ENCODE results near the gene TNFSF9. TPM values are rescaled to one million over a fixed set of nuclear protein-coding genes. Genes with fewer than 3 reads are reported as not detected.

Gene TNFSF9
- total RNA-seq, 4 donors from 2014 or later: 1.5 to 3.7 TPM; not detected in 2

DNA sequence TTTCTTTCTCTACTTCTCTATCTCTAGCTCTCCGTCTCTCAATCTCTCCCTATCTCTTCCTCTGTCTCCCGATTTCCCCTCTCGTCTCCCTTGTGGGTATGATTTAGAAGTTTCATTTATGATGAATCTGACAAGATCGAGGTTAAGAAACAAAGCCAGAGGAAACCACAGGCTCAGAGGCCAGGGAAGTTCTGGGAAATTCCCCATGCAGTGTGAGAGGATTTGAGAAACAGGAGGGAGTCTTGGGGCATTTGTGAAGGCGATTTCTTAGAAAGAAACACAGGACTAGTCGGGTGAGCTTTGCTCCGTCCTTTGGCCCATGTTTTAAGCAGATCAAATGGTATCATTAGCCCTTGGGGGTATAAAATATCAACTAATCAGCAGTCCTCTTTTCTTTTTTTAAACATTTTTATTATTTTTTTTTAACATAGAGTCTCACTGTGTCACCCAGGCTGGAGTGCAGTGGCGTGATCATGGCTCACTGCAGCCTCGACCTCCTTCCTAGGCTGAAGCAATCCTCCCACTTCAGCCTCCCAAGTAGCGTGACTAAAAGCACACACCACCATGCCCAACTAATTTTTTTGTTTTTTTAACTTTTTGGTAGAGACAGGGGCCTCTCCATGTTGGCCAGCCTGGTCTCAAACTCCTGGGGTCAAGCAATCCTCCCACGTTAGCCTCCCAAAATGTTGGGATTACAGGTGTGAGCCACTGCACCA is 25.8 kb downstream of the TNFSF9 start:
- TF ChIP-seq, protein P1, sequence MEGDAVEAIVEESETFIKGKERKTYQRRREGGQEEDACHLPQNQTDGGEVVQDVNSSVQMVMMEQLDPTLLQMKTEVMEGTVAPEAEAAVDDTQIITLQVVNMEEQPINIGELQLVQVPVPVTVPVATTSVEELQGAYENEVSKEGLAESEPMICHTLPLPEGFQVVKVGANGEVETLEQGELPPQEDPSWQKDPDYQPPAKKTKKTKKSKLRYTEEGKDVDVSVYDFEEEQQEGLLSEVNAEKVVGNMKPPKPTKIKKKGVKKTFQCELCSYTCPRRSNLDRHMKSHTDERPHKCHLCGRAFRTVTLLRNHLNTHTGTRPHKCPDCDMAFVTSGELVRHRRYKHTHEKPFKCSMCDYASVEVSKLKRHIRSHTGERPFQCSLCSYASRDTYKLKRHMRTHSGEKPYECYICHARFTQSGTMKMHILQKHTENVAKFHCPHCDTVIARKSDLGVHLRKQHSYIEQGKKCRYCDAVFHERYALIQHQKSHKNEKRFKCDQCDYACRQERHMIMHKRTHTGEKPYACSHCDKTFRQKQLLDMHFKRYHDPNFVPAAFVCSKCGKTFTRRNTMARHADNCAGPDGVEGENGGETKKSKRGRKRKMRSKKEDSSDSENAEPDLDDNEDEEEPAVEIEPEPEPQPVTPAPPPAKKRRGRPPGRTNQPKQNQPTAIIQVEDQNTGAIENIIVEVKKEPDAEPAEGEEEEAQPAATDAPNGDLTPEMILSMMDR (IDR thresholded peaks at IDR 0.05; ENCODE audit: low read depth): no peak

DNA sequence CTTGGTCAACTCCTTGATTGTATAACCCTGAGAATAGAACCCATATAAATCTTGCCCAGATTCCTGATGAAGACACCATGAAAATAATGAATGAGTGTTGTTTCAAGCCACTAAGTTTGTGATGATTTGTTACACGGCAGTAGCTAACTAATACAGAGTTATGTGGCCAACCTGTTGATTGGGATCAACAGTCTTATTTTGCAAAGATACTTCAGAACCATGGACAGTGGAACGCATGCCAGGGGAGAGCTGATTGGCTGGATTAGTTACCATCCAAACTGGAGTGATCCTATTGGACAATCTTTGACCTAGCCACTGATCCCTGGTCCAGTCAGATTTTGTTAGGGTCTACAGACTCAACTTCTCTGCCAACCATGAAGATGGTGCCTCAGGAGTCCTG is 33.6 kb downstream of the TNFSF9 start:
- TF ChIP-seq, protein P1 (IDR thresholded peaks at IDR 0.05; ENCODE audit: low read depth): no peak

DNA sequence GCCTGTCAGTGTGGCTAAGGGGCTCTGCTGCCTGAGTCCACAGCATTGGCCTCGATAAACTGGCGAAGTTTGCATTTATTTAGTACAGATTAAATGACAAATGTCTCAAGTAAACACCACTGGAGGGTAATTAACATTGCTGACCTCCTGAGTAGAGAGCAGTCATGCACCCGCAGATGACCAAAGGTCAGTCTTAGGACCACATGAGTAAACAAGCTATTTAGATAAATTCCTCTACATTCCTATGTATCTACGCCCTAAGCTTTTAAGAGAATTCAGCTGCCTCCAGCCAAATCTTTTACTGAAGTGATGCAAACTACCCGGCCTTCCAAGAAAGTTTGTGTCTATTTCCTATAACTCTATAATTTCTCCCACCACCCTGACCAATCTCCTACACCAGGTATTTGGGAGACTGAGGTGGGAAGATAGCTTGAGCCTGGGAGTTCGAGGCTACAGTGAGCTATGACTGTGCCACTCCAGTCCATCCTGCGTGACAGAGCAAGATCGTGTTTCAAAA is 37.2 kb downstream of the TNFSF9 start:
- TF ChIP-seq, protein P1 (IDR thresholded peaks at IDR 0.05; ENCODE audit: low read depth): no peak

DNA sequence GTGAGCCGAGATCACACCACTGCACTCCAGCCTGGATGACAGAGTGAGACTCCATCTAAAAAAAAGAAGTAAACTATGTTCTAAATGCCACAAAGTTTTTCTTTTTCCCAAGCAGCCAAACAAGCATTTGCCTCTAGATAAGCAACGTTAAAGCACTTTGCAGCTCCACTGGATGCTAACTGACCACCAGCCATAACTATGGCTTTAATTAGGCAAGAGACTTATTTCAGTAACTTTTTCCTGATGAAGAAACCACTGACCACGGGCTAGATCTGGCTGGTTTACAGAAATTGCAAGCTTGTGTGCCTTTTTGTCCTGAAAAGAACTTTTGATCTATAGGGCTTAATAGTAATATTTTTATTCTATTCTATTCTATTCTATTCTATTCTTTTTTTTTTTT is 38.0 kb downstream of the TNFSF9 start:
- TF ChIP-seq, protein P1 (IDR thresholded peaks at IDR 0.05; ENCODE audit: low read depth): no peak

DNA sequence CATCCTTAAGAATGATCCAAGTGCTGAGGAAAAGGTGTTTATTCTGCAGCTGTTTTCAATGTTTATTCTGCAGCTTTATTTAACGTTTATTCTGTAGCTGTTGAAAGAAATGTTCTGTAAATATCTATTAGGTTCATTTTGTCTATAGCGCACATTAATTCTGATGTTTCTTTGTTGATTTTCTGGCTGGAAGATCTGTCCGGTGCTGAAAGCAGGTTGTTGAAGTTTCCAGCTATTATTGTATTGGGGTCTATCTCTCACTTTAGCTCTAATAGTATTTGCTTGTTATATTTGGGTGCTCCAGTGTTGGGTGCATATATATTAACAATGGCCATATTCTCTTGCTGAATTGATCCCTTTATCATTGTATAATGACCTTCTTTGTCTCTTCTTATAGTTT is 39.9 kb downstream of the TNFSF9 start:
- TF ChIP-seq, protein P1 (IDR thresholded peaks at IDR 0.05; ENCODE audit: low read depth): no peak

DNA sequence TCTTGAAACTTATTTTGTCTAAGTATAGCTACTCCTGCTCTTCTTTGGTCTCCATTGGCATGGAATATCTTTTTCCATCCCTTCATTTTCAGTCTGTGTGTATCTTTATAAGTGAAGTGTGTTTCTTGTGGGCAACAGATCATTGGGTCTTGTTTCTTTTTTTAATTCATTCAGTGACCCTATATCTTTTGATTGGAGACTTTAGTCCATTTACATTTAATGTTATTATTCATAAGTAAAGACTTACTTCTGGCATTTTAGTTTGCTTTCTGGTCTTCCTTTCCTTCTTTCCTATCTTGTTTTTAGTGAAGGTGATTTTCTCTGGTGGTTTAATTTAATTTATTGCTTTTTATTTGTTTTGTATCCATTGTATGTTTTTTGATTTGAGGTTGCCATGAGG is 40.3 kb downstream of the TNFSF9 start:
- TF ChIP-seq, protein P1 (IDR thresholded peaks at IDR 0.05; ENCODE audit: low read depth): no peak

DNA sequence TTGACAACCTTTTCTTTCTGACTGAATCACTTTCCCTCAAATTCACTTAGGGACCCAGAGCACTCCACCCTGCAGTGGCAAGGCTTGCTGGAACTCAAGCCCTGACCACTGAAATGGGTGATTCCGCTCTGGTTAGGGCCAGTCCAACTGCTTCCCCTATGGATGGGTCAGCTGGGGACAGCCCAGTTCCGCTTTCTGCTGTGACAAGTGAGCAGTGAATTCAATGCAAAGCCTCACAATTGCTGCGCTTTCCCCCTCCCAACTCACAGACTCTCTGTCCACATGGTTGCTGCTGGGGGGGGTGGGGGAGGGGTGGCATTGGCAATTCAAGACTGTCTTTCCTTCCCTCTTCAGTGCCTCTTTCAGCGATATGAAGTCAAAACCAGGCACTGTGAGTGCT is 41.4 kb downstream of the TNFSF9 start:
- TF ChIP-seq, protein P1 (IDR thresholded peaks at IDR 0.05; ENCODE audit: low read depth): no peak
